ENCODE results near the gene REXO5.
"Not testable (repeated sequence)": the region's sequence is repeated elsewhere in the genome, so short reads cannot be mapped to it uniquely, and the experiment has no call there.

The REXO5 gene

GRCh38 chr16:20803561-20804214 lies 2.6 kb upstream of the REXO5 start:
- no peak for DNase-seq

- not testable (repeated sequence) for DNase-seq
Observed at GRCh38 chr16:20805684-20806167, 601 bp upstream of the REXO5 start.

GRCh38 chr16:20807862-20808261 lies 1.5 kb downstream of the REXO5 start:
- no peak for DNase-seq

GRCh38 chr16:20811889-20812439 lies 5.6 kb downstream of the REXO5 start:
- no peak for DNase-seq

GRCh38 chr16:20812510-20812909 lies 6.2 kb downstream of the REXO5 start:
- no peak for DNase-seq

GRCh38 chr16:20814784-20815183 lies 8.5 kb downstream of the REXO5 start:
- DNase-seq: no peak

GRCh38 chr16:20818929-20819585 lies 12.7 kb downstream of the REXO5 start:
- DNase-seq: no peak

- no peak for DNase-seq
Observed at GRCh38 chr16:20821682-20822081, 15.4 kb downstream of the REXO5 start.

GRCh38 chr16:20822521-20823325 lies 16.4 kb downstream of the REXO5 start:
- no peak for DNase-seq

- DNase-seq: no peak
Observed at GRCh38 chr16:20826039-20826566, 19.8 kb downstream of the REXO5 start.

GRCh38 chr16:20829536-20829935 lies 23.2 kb downstream of the REXO5 start:
- DNase-seq: no peak

- DNase-seq: no peak
Observed at GRCh38 chr16:20830372-20830771, 24.0 kb downstream of the REXO5 start.

- DNase-seq: no peak
Observed at GRCh38 chr16:20833086-20833485, 26.8 kb downstream of the REXO5 start.

GRCh38 chr16:20838240-20838639 lies 31.9 kb downstream of the REXO5 start:
- no peak for DNase-seq

GRCh38 chr16:20839504-20839903 lies 33.2 kb downstream of the REXO5 start:
- DNase-seq: no peak

- no peak for DNase-seq
Observed at GRCh38 chr16:20844054-20844453, 37.7 kb downstream of the REXO5 start.

- DNase-seq: no peak
Observed at GRCh38 chr16:20844588-20844987, 38.3 kb downstream of the REXO5 start.

- DNase-seq: no peak
Observed at GRCh38 chr16:20846030-20846429, 39.7 kb downstream of the REXO5 start.

- DNase-seq: no peak
Observed at GRCh38 chr16:20846551-20846950, 40.2 kb downstream of the REXO5 start.

- DNase-seq: no peak
Observed at GRCh38 chr16:20847550-20847949, 41.2 kb downstream of the REXO5 start.

GRCh38 chr16:20849589-20850390 lies 43.5 kb downstream of the REXO5 start:
- peak; percentile 64 for DNase-seq

- DNase-seq: no peak
Observed at GRCh38 chr16:20850981-20851380, 44.7 kb downstream of the REXO5 start.

Data from stimulated activated CD4-positive, alpha-beta T cell treated with anti-CD3 and anti-CD28 coated beads, Interleukin-12 subunit alpha, Interleukin-12 subunit beta, amount 100 ng/mL, for 4 hours (primary cell).